HG03460 (cell line): Measurements from ENCODE around the gene GABRE.

Source experiments
- ATAC-seq: cut with Tn5 transposase; IDR thresholded peaks from one replicate; pipeline ENCODE4 v1.9.1; 2021; ENCODE audit not compliant: unreplicated experiment

Gene GABRE

DNA sequence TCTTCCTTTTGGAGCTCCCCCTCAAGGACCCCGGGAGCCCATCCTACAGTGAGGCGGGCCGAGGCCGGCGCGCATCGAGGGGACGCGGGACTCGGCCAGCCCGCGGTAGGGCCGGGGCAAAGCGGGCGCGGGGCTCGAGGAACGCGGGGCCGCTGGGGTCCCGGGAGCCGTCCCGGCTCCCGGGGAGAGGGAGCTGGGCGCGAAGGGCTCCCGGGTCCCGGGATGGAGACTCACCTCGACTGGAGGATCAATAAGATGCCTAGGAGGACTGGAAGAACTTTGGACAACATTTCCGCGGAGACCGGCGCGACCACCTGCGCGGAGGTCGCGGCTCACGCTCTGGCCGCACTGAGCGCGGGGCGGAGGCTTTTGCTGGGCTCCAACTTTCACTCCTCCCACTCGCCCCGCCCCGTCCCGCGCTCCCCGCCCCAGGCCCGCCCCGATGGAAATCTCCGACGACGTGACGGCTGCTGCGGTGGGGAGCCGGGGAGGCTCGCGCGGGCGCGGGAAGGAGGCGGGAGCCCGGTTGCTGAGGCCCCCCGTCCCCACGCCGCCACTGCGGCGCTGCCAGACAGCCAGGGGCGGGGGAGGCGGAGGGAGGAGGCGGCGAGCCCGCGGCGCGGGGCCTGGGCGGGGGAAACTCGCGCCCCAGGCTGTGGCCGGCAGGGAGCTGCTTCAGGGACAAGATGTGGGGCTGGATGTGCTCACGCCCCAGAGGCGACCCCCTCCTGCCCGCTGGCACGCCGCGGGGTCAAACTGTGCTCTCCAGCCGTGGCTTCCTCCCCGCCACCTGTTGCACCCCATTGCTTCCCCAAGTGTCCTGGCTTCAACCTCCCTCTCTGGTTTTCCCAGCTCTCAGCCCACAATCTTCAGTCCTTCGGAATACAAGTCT, at the start of gene GABRE:
Gene GABRE (minus strand): TSS at position 341 of the 892 bp plus-strand sequence. CDS start 51 bp downstream, at position 290.
- ATAC-seq = no peak

GRCh38 chrX:152020888-152021287, 46.4 kb upstream of the GABRE start:
- no peak for ATAC-seq

GRCh38 chrX:151999813-152000212, 25.3 kb upstream of the GABRE start:
- ATAC-seq = no peak

DNA sequence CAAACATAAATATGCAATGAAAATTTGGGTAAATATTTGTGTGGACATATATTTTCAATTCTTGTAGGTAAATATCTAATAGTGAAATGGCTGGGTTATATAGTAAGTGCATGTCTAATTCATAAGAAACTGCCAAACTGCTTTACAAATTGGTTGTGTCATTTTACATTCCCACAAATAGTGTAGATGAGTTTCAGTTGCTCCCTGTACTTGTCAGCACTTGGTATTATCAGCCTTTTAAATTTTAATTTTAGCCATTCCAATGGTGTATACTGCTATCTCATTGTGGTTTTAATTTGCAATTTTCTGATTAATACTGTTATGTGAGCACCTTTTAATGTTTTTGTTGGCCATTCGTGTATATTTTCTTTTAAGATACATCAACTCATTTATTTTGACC, 23.1 kb upstream of the GABRE start:
- no peak for ATAC-seq

DNA sequence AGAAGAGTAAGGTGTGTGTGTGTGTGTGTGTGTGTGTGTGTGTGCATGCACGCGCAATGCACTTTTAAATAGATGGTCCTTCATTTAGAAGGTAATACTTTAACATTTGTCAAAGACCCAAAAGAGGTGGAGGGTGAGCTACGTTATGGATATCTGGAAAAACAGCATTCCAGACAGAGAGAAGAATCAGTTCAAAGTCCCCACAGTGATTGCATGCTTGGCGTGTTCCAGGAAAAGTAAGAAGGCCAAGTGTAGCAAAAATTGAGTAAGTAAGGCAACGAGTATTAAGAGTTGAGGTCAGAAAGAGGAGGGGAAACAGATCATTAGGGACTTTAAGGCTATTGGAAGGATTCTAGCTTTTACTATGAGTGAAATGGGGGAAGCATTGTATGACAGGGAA, 21.9 kb upstream of the GABRE start:
- no peak for ATAC-seq

DNA sequence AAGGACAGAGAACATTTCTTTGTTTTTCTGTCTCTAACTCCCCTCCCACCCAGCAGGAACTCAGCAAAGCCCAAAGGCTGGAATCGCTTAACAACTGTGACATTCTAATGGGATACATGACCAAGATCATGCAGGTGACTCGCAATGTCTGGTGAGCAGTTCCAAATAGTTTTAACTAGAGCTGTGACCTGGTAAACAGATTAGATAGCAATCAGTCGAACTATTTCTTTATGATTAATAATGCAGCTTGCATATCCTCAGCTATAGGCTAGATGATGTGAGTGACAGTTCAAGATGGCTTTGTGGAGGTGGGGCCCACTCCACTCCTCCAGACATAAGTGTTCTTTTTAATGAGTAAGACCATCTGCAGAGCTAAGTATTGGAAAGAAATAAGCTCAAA, 20.0 kb upstream of the GABRE start:
- no peak for ATAC-seq

DNA sequence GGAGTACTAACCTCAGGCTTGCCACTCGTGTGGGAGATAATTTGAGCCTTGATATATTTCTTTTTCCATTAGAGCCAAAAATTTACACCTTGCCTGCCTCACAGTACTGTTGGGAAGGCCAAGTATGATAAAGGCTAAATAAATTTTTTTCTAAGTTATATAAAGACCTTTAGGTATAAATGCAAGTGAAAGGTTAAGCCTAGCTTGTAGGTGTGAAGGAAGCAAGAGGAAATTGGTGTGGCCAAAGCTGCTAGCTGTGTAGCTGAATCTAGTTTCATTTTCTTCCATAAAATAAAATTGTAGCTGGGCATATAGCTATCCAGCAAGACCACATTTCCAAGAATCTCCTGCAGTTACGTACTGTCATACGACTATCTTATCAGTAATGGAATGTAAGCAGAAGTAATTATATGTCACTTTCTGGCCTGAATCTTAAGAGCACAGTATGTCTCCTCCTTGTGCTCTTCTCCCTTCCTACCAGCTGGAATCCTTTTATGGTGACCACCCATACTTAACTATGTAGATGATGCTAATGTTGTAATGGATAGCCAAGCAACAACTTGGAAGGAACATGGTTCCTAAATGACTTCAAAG, 14.3 kb upstream of the GABRE start:
- ATAC-seq = no peak

- no peak for ATAC-seq
Measured at GRCh38 chrX:151987108-151987507, 12.6 kb upstream of the GABRE start.

- no peak for ATAC-seq
Measured at GRCh38 chrX:151985955-151986354, 11.5 kb upstream of the GABRE start.

DNA sequence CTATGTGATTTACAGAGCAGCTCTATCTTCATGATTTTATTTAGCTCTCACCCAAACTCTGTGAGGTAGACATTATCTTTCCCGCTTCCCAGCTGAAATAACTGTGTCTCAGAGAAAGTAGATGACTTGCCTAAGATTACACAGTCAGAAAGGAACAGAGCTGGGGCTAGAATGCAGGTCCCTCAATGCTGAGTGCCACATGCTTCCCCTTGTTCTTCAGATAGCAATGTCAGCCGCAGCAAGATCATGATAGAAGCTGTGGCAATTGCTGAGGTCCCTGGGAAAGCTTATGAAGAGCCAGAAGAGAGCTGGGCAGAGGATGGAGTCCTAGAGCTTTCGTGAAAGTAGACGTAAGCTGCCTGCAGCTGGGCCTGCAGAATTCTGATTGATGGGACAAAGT, 11.1 kb upstream of the GABRE start:
- no peak for ATAC-seq

DNA sequence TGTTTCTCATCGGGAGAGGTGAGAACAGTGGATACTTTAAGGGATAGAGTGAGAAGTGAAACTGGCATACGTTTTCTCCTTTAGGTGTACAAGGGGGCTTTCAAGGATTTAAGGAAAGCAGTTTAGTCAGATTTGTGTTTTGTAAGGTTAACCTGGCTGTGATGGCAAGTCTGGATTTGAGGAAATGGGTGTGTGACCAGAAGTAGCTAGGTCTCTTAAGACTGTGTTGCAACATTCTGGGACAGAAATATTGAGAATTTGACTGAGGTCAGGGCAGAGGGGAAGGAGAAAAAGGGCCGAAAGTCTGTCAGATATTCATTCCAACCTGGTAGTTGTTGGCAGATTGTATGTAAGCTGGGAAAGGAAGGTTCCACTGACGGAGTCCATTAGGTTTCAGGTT, 10.4 kb upstream of the GABRE start:
- ATAC-seq = no peak

DNA sequence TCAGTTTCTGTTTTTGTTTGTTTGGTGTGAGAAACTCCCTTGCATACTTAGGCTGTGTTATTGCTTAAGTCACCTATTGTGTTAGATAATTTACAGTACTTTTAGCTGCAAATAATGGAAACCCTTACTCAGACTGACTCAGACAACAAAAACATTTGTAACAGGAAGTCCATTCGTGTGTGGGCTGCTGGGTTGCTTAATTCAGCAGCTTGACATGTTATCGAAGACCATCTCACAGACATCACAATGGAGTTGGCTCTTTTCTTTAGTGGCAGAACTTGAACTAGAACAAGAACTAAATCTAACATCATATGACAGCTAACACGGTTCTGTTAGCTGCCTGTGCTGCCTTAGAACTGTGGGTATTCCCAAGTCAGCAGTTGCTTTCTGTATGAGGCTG, 9.9 kb upstream of the GABRE start:
- no peak for ATAC-seq

- no peak for ATAC-seq
Measured at GRCh38 chrX:151983186-151983585, 8.7 kb upstream of the GABRE start.

DNA sequence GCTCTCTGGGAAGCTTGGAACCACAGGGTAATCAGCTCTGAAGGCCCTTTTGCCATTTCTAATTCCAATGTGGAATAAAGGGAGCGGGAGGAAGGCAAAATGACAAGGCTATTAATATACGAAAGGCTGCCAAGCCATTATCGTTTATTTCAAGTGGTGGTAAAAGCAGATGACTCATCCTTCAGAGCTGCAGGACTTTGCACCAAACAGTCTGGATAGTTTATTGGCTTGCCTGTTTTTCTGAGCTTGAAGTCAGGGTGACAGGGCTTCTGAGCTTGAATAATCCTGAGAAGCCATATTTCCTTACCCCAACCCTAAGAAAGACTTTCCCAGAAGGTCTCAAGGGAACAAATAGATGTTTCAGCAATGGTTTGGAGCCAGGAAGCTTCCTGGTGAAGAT, 7.7 kb upstream of the GABRE start:
- no peak for ATAC-seq

DNA sequence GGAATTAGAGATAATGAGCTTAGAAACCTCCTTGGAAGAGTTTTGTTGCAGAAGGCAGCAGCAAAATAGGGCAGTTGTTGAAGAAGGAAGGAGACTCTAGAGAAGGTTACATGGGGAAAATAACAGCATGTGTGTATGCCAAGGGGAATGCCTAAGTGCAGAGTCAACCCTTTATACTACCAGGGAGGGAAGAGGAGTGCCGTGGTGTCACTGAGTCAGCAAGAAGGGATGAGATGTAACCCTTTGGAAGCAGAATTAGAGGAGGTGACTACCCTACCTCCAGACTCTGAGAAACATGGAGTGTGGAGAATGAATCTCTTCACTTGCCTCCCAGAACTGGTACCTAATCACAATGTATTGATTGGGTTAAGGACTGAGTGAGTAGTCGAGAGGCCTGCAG, 6.7 kb upstream of the GABRE start:
- no peak for ATAC-seq

- ATAC-seq = no peak
Measured at GRCh38 chrX:151977923-151978322, 3.4 kb upstream of the GABRE start.

- ATAC-seq = no peak
Measured at GRCh38 chrX:151977009-151977408, 2.5 kb upstream of the GABRE start.

DNA sequence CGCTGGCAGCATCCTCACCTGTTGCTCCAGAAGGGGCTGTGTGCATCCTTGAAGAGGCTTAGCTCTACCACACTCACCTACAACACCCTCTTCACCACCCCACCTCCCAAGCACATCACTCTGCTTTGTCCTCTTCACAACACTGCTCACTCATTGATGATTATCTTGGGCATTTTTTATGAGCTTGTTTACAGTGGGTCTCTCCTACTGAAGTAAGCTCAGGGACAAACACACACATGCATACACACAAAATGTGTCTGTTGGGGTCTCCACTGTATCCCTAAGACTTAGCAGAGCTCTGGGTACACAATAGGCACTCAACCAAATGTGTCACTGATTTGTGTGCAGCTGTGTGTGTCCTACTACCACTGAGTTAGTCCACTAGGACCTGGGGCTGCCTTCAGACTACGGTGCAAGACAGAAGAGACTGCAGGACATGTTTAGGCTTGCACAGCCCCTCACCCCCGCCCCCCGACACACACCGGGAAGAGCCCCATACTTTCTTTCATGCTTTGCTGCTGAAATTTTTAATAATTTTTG, 1.3 kb upstream of the GABRE start:
- no peak for ATAC-seq

GRCh38 chrX:151975228-151975593, 735 bp upstream of the GABRE start:
- no peak for ATAC-seq

DNA sequence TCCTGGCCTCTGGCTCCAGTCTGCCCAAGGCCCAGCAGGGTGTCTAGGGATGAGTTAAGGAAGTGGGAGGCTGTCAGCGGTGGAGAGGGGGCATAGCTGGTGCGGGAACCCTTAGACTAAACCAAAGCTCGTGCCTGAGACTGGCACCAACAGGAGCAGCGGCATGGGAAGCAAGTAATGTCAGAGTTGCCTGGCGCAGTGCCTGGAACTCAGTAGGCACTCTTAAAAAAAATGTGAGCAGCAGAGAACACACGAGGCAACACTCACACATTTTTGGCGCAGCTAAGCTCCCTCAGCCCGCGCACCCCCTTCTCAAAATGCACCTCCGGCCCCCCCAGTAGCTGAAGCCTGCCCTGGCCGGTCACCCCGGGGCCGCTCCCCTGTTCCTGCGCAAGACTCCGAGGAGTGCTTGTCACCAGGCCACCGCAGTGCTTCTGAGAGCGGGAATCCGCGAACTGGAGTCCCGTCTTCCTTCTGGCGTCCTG, 583 bp downstream of the GABRE start:
- ATAC-seq = no peak

GRCh38 chrX:151973060-151973661, 1.3 kb downstream of the GABRE start:
- no peak for ATAC-seq

GRCh38 chrX:151970661-151971060, 3.8 kb downstream of the GABRE start:
- no peak for ATAC-seq
